ENCODE results near the gene RNF180.
"Not testable (repeated sequence)": the region's sequence is repeated elsewhere in the genome, so short reads cannot be mapped to it uniquely, and the experiment has no call there.

Gene RNF180

GRCh38 chr5:64398735-64399134 lies 233.1 kb downstream of the RNF180 start:
- DNase-seq, result not testable (repeated sequence)

- DNase-seq, result not testable (repeated sequence)
These were observed 241.6 kb downstream of the RNF180 start for GRCh38 chr5:64407103-64407825.

GRCh38 chr5:64417390-64417789 lies 251.7 kb downstream of the RNF180 start:
- DNase-seq, result no peak

GRCh38 chr5:64418013-64418412 lies 252.4 kb downstream of the RNF180 start:
- DNase-seq, result no peak
